D721Med (cell line): ENCODE results near the gene MDM2.

ENCODE experiments used
- DNase-seq: peaks from one replicate; pipeline ENCODE4 v3.0.0; 2011; ENCODE audit warnings: low spot score; ENCODE audit not compliant: insufficient read length
- FAIRE-seq: peaks from 2 replicates; lab custom pipeline; 2011; peaks lifted over from hg19 to GRCh38; lab: Jason Lieb, UNC
- TF ChIP-seq, protein P1 (sequence below): IDR thresholded peaks from 2 replicates; pipeline ENCODE4 v1.5.1; 2012; ENCODE audit warnings: mild to moderate bottlenecking, control low read depth; ENCODE audit not compliant: insufficient read depth; ENCODE audit errors: missing control alignments

MDM2 gene

DNA sequence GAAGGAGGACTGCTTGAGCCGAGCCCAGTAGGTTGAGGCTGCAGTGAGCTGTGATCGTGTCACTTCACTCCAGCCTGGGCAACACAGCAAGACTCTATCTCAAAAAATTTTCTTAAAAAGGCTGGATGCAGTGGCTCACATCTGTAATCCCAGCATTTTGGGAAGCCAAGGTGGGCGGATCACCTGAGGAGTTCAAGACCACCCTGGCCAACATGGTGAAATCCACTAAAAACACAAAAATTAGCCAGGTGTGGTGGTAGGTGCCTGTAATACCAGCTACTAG, 17.1 kb upstream of the MDM2 start:
- FAIRE-seq (no peak), DNase-seq (no peak)

DNA sequence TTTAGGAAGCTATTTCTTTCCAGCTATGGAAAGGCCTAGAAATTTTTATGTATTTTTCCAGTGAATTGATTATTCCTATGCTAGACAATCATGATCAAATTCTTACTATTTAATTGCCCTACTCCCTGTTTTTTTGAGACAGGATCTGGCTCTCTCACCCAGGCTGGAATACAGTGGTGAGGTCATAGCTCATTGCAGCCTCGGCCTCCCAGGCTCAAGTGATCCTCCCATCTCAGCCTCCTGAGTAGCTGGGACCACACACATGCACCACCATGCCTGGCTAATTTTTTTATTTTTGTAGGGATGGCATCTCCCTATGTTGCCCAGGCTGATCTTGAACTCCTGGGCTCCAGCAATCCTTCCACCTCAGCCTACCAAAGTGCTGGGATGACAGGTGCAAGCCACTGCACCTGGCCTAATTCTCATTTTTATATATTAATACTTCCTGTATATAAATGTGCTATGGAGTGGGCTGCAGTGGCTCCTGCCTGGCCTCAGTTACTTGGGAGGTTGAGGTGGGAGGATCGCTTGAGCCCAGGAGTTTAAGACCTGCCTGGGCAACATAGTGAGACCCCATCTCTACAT, 16.0 kb upstream of the MDM2 start:
- DNase-seq (no peak), FAIRE-seq (no peak)
- TF ChIP-seq, protein P1, sequence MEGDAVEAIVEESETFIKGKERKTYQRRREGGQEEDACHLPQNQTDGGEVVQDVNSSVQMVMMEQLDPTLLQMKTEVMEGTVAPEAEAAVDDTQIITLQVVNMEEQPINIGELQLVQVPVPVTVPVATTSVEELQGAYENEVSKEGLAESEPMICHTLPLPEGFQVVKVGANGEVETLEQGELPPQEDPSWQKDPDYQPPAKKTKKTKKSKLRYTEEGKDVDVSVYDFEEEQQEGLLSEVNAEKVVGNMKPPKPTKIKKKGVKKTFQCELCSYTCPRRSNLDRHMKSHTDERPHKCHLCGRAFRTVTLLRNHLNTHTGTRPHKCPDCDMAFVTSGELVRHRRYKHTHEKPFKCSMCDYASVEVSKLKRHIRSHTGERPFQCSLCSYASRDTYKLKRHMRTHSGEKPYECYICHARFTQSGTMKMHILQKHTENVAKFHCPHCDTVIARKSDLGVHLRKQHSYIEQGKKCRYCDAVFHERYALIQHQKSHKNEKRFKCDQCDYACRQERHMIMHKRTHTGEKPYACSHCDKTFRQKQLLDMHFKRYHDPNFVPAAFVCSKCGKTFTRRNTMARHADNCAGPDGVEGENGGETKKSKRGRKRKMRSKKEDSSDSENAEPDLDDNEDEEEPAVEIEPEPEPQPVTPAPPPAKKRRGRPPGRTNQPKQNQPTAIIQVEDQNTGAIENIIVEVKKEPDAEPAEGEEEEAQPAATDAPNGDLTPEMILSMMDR: no peak

More for the DNA sequence above, 17.1 kb upstream of the MDM2 start:
- TF ChIP-seq, protein P1: no peak

DNA sequence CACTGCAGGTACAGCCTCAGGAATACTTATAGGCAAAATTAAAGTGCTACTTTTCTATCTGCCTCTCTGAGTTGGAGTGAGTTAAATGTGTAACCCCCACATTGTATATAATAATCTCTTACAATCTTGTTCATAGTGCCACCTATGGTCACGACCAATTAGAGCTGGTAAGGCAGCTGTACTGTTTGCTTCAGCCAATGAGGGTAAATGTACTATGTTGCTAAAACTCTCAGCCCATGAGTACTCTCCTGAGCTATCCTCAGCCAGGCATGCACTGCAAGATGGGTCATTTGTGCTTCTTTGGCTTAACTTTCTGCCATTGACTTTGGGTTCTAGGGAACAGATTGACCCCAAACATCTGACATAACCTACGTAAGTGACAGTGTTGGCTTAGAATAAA, 15.0 kb upstream of the MDM2 start:
- no peak for FAIRE-seq
- TF ChIP-seq, protein P1: no peak
- no peak for DNase-seq

DNA sequence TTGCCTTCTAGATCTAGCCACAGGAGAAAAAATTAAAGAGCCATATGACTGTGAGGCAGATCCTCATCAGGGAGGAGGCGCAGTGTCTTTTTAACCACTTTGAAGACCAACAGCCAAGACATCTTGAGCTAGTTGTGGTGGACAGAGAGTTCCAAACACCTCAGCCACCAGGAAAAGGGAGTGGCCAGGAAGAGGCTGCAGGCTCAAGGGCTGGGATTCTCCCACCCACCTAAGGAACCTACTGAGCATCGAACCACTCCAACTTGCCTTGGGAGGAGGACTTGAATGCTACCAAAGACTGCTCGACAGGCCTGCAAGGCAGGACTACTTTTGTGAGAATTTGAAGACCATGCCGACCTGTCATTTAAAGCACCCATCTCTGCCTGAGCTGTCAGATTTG, 14.5 kb upstream of the MDM2 start:
- FAIRE-seq (no peak), DNase-seq (no peak)
- TF ChIP-seq, protein P1: no peak

DNA sequence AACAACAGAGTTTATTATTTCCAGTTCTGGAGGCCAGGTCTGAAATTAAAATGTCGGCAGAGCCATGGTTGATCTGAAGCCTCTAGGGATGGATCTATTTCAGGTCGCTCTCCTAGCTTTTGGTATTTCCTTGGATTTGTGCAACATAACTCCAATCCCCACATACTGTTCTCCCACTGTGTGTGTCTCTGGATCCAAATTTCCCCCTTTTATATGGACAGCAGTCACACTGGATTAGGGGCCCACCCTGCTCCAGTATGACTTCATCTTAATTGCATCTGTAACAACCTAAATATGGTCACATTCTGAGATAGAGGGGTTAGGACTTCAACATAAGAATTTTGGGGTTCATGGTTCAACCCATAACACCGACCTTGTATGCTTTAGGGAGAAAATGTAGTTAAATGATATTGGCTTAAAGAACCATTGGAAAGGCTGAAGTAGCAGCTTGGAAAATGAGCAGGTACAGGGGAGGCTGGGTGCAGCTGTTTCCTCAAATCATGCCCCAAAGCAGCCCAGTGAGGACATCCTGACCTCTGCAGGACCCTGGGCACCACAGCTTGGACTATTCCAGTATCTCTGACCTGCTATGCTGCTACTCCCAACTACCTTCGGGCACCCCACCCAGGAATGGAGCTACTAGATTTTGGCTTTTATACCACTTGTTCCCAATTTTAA, 13.9 kb upstream of the MDM2 start:
- DNase-seq (no peak), FAIRE-seq (no peak)
- TF ChIP-seq, protein P1: no peak

DNA sequence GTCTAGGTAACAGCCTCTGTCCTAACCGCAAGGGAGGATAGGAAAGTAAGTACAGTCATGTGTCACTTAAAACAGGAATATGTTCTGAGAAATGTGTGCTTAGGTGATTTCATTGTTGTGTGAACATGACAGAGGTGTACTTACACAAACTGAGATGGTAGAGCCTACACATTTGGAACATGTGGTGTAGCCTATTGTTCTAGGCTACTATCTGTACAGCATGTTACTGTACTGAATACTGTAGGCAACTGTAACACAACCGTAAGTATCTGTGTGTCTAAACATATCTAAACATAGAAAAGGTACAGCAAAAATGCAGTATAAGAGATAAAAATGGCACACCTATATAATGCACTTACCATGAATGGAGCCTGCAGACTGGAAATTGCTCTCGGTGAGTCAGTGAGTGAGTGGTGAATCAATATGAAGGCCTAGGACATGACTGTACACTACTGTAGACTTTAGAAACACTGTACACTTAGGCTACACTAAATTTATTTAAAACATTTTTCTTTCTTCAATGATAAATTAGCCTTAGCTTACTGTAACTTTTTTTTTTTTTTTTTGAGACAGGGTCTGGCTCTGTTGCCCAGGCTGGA, 13.2 kb upstream of the MDM2 start:
- FAIRE-seq: no peak
- TF ChIP-seq, protein P1: no peak
- DNase-seq: no peak

DNA sequence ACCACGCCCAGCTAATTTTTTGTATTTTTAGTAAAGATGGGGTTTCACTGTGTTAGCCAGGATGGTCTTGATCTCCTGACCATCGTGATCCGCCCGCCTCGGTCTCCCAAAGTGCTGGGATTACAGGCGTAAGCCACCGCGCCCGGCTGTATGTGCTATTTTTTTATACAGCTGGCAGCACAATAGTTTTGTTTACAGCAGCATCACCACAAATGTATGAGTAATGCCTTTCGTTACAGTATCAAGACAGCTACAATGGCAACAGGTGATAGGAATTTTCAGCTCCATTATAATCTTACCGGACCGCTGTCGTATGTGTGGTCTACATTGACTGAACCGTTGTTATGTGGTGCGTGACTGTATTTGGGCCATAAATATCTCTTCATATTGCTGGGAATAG, 11.6 kb upstream of the MDM2 start:
- DNase-seq (no peak), FAIRE-seq (no peak)
- TF ChIP-seq, protein P1: no peak
